ENCODE measurements around the gene KIF3B.

GRCh38 chr20:32281711-32282110, 4.3 kb downstream of the KIF3B start:
- TF ChIP-seq POLR2A (IDR thresholded peaks at IDR 0.05) (no peak), CTCF (IDR thresholded peaks at IDR 0.05) (no peak)

Data from adrenal gland (tissue), 5 donors.